ENCODE results near the gene GSDMA. TPM values are rescaled to one million over a fixed set of nuclear protein-coding genes. Genes with fewer than 3 reads are reported as not detected.

GSDMA gene
- total RNA-seq, 2 experiments from 2014 or later, result 0.14 TPM; not detected in 1

- H3K4me1 ChIP-seq (ENCODE audit: insufficient read depth, low read length), result no peaks in the 10 kb centered on the region
- DNase-seq (no peak), ATAC-seq (ENCODE audit: poor library complexity) (no peak)
- TF ChIP-seq CTCF (IDR thresholded peaks at IDR 0.05), result no peak
- no peak overlapping the region for H3K4me3 ChIP-seq (ENCODE audit: low read length)
- H3K27me3 Mint-ChIP-seq, result no peaks in the 10 kb centered on the region
- intact Hi-C loops (cut with DNase I, micrococcal nuclease), result no loop called here
- peaks cover 61% of the 10 kb centered on the region for H3K36me3 ChIP-seq (ENCODE audit: insufficient read depth, low read length)
- no peak overlapping the region for H3K27ac ChIP-seq (ENCODE audit: low read depth in 1 of 2, low read length in 2 of 2)
- POLR2A ChIA-PET, result no interaction called here
- H3K27me3 ChIP-seq (ENCODE audit: control insufficient read depth in 1 of 2, insufficient read depth in 2 of 2, low read length in 2 of 2), result no peaks in the 10 kb centered on the region
- H3K9me3 Mint-ChIP-seq, result no peaks in the 10 kb centered on the region
- peaks cover 65% of the 10 kb centered on the region for H3K36me3 Mint-ChIP-seq (ENCODE audit: low read depth)
- no peaks in the 10 kb centered on the region for H3K9me3 ChIP-seq (ENCODE audit: control insufficient read depth in 1 of 2, insufficient read depth in 1 of 2, low read length in 2 of 2)
- H3K4me3 Mint-ChIP-seq, result no peak overlapping the region
- H3K4me1 Mint-ChIP-seq (ENCODE audit: low read depth), result no peaks in the 10 kb centered on the region
- CTCF ChIA-PET, result no interaction called here
- H3K27ac Mint-ChIP-seq, result no peak overlapping the region
Observed at GRCh38 chr17:39996800-39997199, 34.0 kb downstream of the GSDMA start.

GRCh38 chr17:39997543-39997942 is 34.7 kb downstream of the GSDMA start:
- Mint-ChIP-seq H3K27ac (no peak overlapping the region), H3K27me3 (no peaks in the 10 kb centered on the region), H3K36me3 (ENCODE audit: low read depth) (peaks cover 57% of the 10 kb centered on the region), H3K4me3 (no peak overlapping the region), H3K4me1 (ENCODE audit: low read depth) (no peaks in the 10 kb centered on the region), H3K9me3 (no peaks in the 10 kb centered on the region)
- intact Hi-C loops (cut with DNase I, micrococcal nuclease), result no loop called here
- no peaks in the 10 kb centered on the region for H3K9me3 ChIP-seq (ENCODE audit: control insufficient read depth in 1 of 2, insufficient read depth in 1 of 2, low read length in 2 of 2)
- TF ChIP-seq CTCF (IDR thresholded peaks at IDR 0.05), result no peak
- DNase-seq (no peak), ATAC-seq (ENCODE audit: poor library complexity) (no peak)
- no peak overlapping the region for H3K27ac ChIP-seq (ENCODE audit: low read depth in 1 of 2, low read length in 2 of 2)
- no peak overlapping the region for H3K4me3 ChIP-seq (ENCODE audit: low read length)
- ChIA-PET POLR2A (no interaction called here), CTCF (no interaction called here)
- peaks cover 53% of the 10 kb centered on the region for H3K36me3 ChIP-seq (ENCODE audit: insufficient read depth, low read length)
- H3K27me3 ChIP-seq (ENCODE audit: control insufficient read depth in 1 of 2, insufficient read depth in 2 of 2, low read length in 2 of 2), result no peaks in the 10 kb centered on the region
- H3K4me1 ChIP-seq (ENCODE audit: insufficient read depth, low read length), result no peaks in the 10 kb centered on the region

GRCh38 chr17:39999067-39999466 is 36.3 kb downstream of the GSDMA start:
- Mint-ChIP-seq H3K4me1 (ENCODE audit: low read depth) (no peaks in the 10 kb centered on the region), H3K36me3 (ENCODE audit: low read depth) (peaks cover 42% of the 10 kb centered on the region), H3K9me3 (no peaks in the 10 kb centered on the region), H3K4me3 (no peak overlapping the region), H3K27ac (no peak overlapping the region), H3K27me3 (no peaks in the 10 kb centered on the region)
- no peak overlapping the region for H3K27ac ChIP-seq (ENCODE audit: low read depth in 1 of 2, low read length in 2 of 2)
- intact Hi-C loops (cut with DNase I, micrococcal nuclease), result no loop called here
- no peaks in the 10 kb centered on the region for H3K4me1 ChIP-seq (ENCODE audit: insufficient read depth, low read length)
- TF ChIP-seq CTCF (IDR thresholded peaks at IDR 0.05), result no peak
- peaks cover 38% of the 10 kb centered on the region for H3K36me3 ChIP-seq (ENCODE audit: insufficient read depth, low read length)
- no peaks in the 10 kb centered on the region for H3K9me3 ChIP-seq (ENCODE audit: control insufficient read depth in 1 of 2, insufficient read depth in 1 of 2, low read length in 2 of 2)
- CTCF ChIA-PET, result no interaction called here
- DNase-seq (no peak), ATAC-seq (ENCODE audit: poor library complexity) (no peak)
- POLR2A ChIA-PET, result no interaction called here
- no peaks in the 10 kb centered on the region for H3K27me3 ChIP-seq (ENCODE audit: control insufficient read depth in 1 of 2, insufficient read depth in 2 of 2, low read length in 2 of 2)
- H3K4me3 ChIP-seq (ENCODE audit: low read length), result no peak overlapping the region

Data from CD4-positive, alpha-beta T cell (primary cell).